ENCODE measurements around the gene XKR8.
"Not testable (repeated sequence)": the region's sequence is repeated elsewhere in the genome, so short reads cannot be mapped to it uniquely, and the experiment has no call there.

XKR8 gene

DNA sequence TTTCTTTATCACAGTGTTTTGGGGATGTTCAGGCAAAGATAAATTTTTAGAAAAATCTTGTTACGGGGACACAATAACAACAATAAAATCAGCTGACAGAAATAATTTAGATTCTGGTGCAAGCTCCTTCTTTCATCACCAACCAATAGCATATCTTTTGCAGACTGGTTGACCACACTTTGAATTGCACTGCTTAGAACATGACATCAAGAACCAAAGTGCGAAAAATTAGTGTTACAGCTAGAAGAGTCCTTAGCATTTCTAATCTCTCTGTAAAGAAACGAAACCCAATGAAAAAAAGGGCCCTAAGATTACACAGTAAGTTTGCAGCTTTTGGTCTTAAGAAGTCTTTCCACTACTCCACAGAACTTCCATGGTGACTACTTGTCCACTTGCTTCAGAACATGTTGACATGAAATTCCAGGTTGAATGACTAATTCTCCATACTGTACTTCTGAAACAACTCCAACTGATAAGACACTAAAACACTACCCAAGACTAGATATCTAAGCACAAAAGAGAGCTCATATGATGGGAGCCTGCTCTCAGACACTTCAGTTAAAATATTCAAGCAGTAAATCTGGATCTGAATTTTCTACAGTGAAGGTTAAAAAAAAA, 31.3 kb downstream of the XKR8 start:
- no peak for DNase-seq

DNA sequence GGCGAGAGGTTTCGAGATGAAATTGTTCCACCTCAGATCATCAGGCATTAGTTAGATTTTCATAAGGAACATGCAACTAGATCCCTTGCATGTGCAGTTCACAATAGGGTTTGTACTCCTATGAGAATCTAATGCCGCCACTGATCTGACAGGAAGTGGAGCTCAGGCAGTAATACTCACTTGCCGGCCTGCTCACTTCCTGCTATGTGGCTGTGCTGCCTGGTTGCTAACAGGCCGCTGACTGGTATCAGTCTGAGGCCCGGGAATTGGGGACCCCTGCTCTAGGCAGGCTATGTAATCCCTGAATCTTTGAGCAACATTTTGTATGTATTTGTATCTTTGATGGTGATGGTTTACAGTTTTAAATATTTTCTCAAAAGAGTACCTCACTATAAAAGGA, 32.5 kb downstream of the XKR8 start:
- no peak for DNase-seq

- no peak for DNase-seq
These were observed 33.5 kb downstream of the XKR8 start for GRCh38 chr1:27993241-27993640.

DNA sequence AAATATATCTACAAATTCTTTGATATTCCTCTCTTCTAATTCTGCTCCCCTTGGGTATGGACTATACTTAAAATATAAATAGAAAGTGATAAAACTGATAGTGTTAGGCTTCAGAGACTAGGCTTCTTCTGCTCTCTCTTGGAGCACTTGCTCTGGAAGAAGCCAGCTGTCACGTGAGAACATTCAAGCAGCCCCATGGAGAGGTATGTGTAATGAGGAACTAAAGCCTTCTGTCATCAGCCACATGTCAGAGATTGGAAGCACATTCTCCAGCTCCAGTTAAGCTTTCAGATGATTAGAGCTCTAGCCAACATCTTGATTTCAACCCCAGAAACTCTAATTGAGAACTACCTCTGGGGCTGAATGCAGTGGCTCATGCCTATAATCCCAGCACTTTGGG, 34.3 kb downstream of the XKR8 start:
- DNase-seq: no peak

DNA sequence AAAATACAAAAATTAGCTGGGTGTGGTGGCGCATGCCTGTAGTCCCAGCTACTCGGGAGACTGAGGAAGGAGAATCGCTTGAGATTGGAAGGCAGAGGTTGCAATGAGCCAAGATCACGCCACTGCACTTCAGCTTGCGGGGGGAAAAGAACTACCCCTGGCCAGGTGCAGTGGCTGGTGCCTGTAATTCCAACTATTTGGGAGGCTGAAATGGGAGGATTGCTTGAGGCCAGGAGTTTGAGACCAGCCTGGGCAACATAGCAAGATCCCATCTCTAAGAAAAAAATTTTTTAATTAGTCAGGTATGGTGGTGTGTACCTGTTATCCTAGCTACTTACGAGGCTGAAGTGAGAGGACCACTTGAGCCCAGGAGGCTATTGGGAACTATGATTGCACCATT, 34.8 kb downstream of the XKR8 start:
- not testable (repeated sequence) for DNase-seq

- no peak for DNase-seq
These were observed 39.3 kb downstream of the XKR8 start for GRCh38 chr1:27999055-27999454.

GRCh38 chr1:28002600-28002999, 42.8 kb downstream of the XKR8 start:
- no peak for DNase-seq

GRCh38 chr1:28003117-28003516, 43.3 kb downstream of the XKR8 start:
- DNase-seq: not testable (repeated sequence)

GRCh38 chr1:28010969-28011368, 51.2 kb downstream of the XKR8 start:
- DNase-seq: no peak
